Vagina (tissue), 2 donors: ENCODE results near the gene CYSRT1.

ENCODE experiments used
- POLR2A ChIP-seq, 2 donors: fragments of 450-650 bp; IDR thresholded peaks; one replicate each; pipeline ENCODE4 v1.6.1; 2017; ENCODE audit warnings: antibody characterized with exemption in 2 of 2, mild to moderate bottlenecking in 2 of 2, moderate library complexity in 2 of 2
- POLR2AphosphoS5 ChIP-seq, 2 donors: sonication (generic); formaldehyde crosslinking; IDR thresholded peaks; one replicate each; pipeline ENCODE4 v1.9.0; 2017; ENCODE audit warnings: antibody characterized with exemption in 2 of 2, mild to moderate bottlenecking in 2 of 2, low read depth in 1 of 2; ENCODE audit not compliant: insufficient read depth in 1 of 2
- TF ChIP-seq, protein P1 (sequence below), 3 experiments: fragments of 450-650 bp in 2 of 3; fragments of 200-600 bp in 1 of 3; sonication (generic) in 1 of 3; IDR thresholded peaks; one replicate each; pipeline ENCODE4 v1.5.1; 2017 to 2019; ENCODE audit warnings: antibody characterized with exemption in 3 of 3, mild to moderate bottlenecking in 2 of 3, moderate library complexity in 2 of 3

DNA sequence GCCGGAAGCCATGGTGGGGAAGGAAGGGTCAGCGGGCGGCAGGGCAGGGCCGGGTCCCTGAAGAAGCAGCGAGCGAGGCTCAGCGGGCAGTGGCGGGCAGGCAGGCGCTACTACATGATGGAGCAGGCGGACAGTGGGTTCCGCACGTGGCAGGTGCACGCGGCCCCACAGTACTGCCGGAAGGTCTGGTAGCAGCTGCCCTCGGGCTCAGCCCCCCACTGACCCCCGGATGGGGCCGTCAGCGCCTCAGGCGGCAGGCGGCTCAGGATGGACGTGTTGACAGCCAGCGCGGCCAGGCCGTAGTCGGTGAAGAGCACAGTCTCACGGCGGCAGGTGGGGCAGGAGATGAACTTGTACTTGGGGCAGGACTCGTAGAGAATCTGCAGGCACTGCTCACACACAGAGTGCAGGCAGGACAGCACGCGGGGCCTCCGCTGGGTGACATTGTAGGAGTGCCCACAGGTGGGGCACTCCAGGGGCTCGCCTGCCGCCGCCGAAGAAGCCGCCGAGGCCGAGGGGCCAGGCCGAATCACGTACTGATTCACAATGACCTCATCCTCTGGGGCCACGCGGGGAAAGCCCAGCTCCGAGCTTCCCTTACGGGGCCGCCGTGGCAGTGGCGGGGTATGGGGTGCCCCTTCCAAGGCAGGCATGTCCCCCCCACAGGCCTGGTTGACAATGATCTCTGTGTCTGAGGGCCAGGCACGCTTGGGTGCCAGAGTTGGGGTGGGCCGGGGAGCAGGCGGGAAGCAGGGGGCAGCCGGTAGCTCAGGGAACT lies 4.5 kb upstream of the CYSRT1 start:
- no peak for TF ChIP-seq POLR2AphosphoS5 (IDR thresholded peaks at IDR 0.05; ENCODE audit: insufficient read depth in 1 of 2, low read depth in 1 of 2)
- TF ChIP-seq, protein P1, sequence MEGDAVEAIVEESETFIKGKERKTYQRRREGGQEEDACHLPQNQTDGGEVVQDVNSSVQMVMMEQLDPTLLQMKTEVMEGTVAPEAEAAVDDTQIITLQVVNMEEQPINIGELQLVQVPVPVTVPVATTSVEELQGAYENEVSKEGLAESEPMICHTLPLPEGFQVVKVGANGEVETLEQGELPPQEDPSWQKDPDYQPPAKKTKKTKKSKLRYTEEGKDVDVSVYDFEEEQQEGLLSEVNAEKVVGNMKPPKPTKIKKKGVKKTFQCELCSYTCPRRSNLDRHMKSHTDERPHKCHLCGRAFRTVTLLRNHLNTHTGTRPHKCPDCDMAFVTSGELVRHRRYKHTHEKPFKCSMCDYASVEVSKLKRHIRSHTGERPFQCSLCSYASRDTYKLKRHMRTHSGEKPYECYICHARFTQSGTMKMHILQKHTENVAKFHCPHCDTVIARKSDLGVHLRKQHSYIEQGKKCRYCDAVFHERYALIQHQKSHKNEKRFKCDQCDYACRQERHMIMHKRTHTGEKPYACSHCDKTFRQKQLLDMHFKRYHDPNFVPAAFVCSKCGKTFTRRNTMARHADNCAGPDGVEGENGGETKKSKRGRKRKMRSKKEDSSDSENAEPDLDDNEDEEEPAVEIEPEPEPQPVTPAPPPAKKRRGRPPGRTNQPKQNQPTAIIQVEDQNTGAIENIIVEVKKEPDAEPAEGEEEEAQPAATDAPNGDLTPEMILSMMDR (IDR thresholded peaks at IDR 0.05), result no peak
- TF ChIP-seq POLR2A (IDR thresholded peaks at IDR 0.05), result no peak
